A549 (cell line): Measurements from ENCODE around the gene BNIP3. TPM values are rescaled to one million over a fixed set of nuclear protein-coding genes. Genes with fewer than 3 reads are reported as not detected.
A peak's percentile ranks its signal among the peaks of the same experiment; 100 is the strongest.

Source experiments
- ATAC-seq, 2 experiments: fragments of 200-7000 bp in 1 of 2; fragments of >200 bp in 1 of 2; cut with Nextera tagmentation in 1 of 2; cut with Tn5 transposase in 1 of 2; 3 replicates each; pipeline versions ENCODE4 v1.8.0 to v1.9.1; 2018 to 2020; ENCODE audit warnings: mild to moderate bottlenecking in 1 of 2, moderate library complexity in 1 of 2
- CTCF ChIA-PET: fragments of 300-600 bp; sonication (Branson Sonifier 250); formaldehyde crosslinking; extraction: SDS; loops from one replicate; lab custom pipeline; 2021; ENCODE audit warnings: antibody characterized with exemption, inconsistent platforms; lab: Yijun Ruan, JAX
- POLR2A ChIA-PET: fragments of 350-600 bp; formaldehyde crosslinking; extraction: SDS; loops from one replicate; lab custom pipeline; 2021; ENCODE audit warnings: antibody characterized with exemption, inconsistent platforms; lab: Yijun Ruan, JAX
- DNase-seq, 2 experiments: peaks; one replicate each; pipeline versions ENCODE4 v3.0.0 to v3.0.0-alpha.2; 2011 to 2016; ENCODE audit warnings: low read depth in 1 of 2, low spot score in 1 of 2
- FAIRE-seq: peaks from 2 replicates; lab custom pipeline; 2011; peaks lifted over from hg19 to GRCh38; lab: Jason Lieb, UNC
- H3K27ac ChIP-seq, 2 experiments: fragments of >200 bp; sonication (Bioruptor Twin); formaldehyde crosslinking; 3 replicates each; pipeline ENCODE4 v1.5.1; 2016 to 2017
- H3K4me1 ChIP-seq: fragments of >200 bp; sonication (Bioruptor Twin); formaldehyde crosslinking; 3 replicates; pipeline ENCODE4 v1.6.1; 2016
- H3K4me2 ChIP-seq: fragments of >200 bp; sonication (Bioruptor Twin); formaldehyde crosslinking; 3 replicates; pipeline ENCODE4 v1.6.1; 2016
- H3K4me3 ChIP-seq: fragments of >200 bp; sonication (Bioruptor Twin); formaldehyde crosslinking; 3 replicates; pipeline ENCODE4 v1.5.1; 2016
- H3K9me3 ChIP-seq: fragments of >200 bp; sonication (Bioruptor Twin); formaldehyde crosslinking; 3 replicates; pipeline ENCODE4 v1.6.1; 2016
- BHLHE40 ChIP-seq: IDR thresholded peaks from 2 replicates; pipeline ENCODE4 v1.6.1; 2012; ENCODE audit warnings: low read depth, low read length, inconsistent platforms
- CBX8 ChIP-seq: fragments of 200-600 bp; sonication (generic); IDR thresholded peaks from 2 replicates; pipeline ENCODE4 v1.6.1; 2016
- CTCF ChIP-seq: fragments of >200 bp; sonication (Bioruptor Twin); formaldehyde crosslinking; IDR thresholded peaks from 3 replicates; pipeline ENCODE4 v1.5.1; 2016
- FOSL2 ChIP-seq, 2 experiments: fragments of 450-650 bp in 1 of 2; fragments of >200 bp in 1 of 2; sonication (Bioruptor Twin) in 1 of 2; formaldehyde crosslinking; IDR thresholded peaks; 2 replicates each; pipeline versions ENCODE4 v1.5.0 to v1.6.1; 2016 to 2020; ENCODE audit warnings: mild to moderate bottlenecking in 1 of 2, moderate library complexity in 1 of 2
- HDAC2 ChIP-seq: fragments of 200-600 bp; sonication (generic); IDR thresholded peaks from 2 replicates; pipeline ENCODE4 v1.6.1; 2016
- HMGXB4 ChIP-seq: fragments of 250-450 bp; sonication (Bioruptor Pico); IDR thresholded peaks from 2 replicates; pipeline ENCODE4 v1.5.0; 2021; ENCODE audit warnings: mild to moderate bottlenecking, moderate library complexity, borderline replicate concordance
- HOXA7 ChIP-seq: fragments of 250-450 bp; sonication (Bioruptor Pico); IDR thresholded peaks from 2 replicates; pipeline ENCODE4 v1.5.0; 2020; ENCODE audit warnings: mild to moderate bottlenecking, moderate library complexity
- NFE2L2 ChIP-seq: fragments of 150-350 bp; conservative IDR thresholded peaks from 2 replicates; pipeline ENCODE4 v1.6.1; 2014; ENCODE audit warnings: low read length
- NPAS2 ChIP-seq: fragments of 250-450 bp; sonication (Bioruptor Pico); IDR thresholded peaks from 2 replicates; pipeline ENCODE4 v1.8.0; 2022; ENCODE audit warnings: mild to moderate bottlenecking, moderate library complexity, borderline replicate concordance
- POLR2A ChIP-seq: IDR thresholded peaks from 2 replicates; pipeline ENCODE4 v1.6.1; 2012; ENCODE audit warnings: mild to moderate bottlenecking, low read length
- RAD21 ChIP-seq, 2 experiments: fragments of >200 bp in 1 of 2; sonication (Bioruptor Twin) in 1 of 2; formaldehyde crosslinking in 1 of 2; IDR thresholded peaks in 1 of 2; conservative IDR thresholded peaks in 1 of 2; 2 replicates in 1 of 2; 3 replicates in 1 of 2; pipeline ENCODE4 v1.6.1; 2012 to 2018; ENCODE audit warnings: inconsistent platforms in 1 of 2
- RCOR1 ChIP-seq: fragments of 150-350 bp; IDR thresholded peaks from 2 replicates; pipeline ENCODE4 v1.6.1; 2014; ENCODE audit warnings: antibody characterized with exemption, low read length, low read depth
- REST ChIP-seq: fragments of 200-600 bp; sonication (generic); IDR thresholded peaks from 2 replicates; pipeline ENCODE4 v1.6.1; 2016; ENCODE audit warnings: antibody characterized with exemption, mild to moderate bottlenecking, moderate library complexity
- RFX5 ChIP-seq: fragments of 450-650 bp; IDR thresholded peaks from 2 replicates; pipeline ENCODE4 v1.7.1; 2014; ENCODE audit warnings: antibody characterized with exemption, mild to moderate bottlenecking, moderate library complexity
- SMC3 ChIP-seq: fragments of >200 bp; sonication (Bioruptor Twin); formaldehyde crosslinking; IDR thresholded peaks from 3 replicates; pipeline ENCODE4 v1.6.1; 2018; ENCODE audit warnings: inconsistent platforms
- SREBF2 ChIP-seq: fragments of 450-650 bp; IDR thresholded peaks from 2 replicates; pipeline ENCODE4 v1.6.1; 2014; ENCODE audit warnings: mild to moderate bottlenecking, moderate library complexity
- TFCP2L1 ChIP-seq: fragments of 250-450 bp; sonication (Bioruptor Pico); IDR thresholded peaks from 2 replicates; pipeline ENCODE4 v1.5.0; 2021; ENCODE audit warnings: mild to moderate bottlenecking
- ZSCAN20 ChIP-seq: fragments of 250-450 bp; sonication (Bioruptor Pico); IDR thresholded peaks from 2 replicates; pipeline ENCODE4 v1.8.0; 2022; ENCODE audit warnings: mild to moderate bottlenecking, moderate library complexity
- WGBS: methylation state at CpG from one replicate; pipeline ENCODE4 v1.1.6; 2017; ENCODE audit errors: missing lambda C conversion rate; 5-methylcytosine and 5-hydroxymethylcytosine counted together
- polyA plus RNA-seq, 4 experiments: library from polyadenylated mRNA; depleted of rRNA in 3 of 4; stranded (reverse); fragments of >200 nt; fragmentation: RNase III in 1 of 4; extraction: RNeasy Plus Mini Kit Qiagen cat#74134 plus additional on column Dnase treatment in 1 of 4; gene quantifications; 2 replicates in 3 of 4; 3 replicates in 1 of 4; pipeline ENCODE4 v1.2.3, GENCODE V29; 2011 to 2017

Gene BNIP3
- polyA plus RNA-seq, 2 of the 4 experiments (the other 2 are of a cell fraction): 46.9 to 51.2 TPM

- H3K9me3 ChIP-seq: peaks cover 7% of the 10 kb centered on the region
- DNase-seq: peak; percentile 35 to 63
Observed at GRCh38 chr10:132001238-132001972, 19.7 kb upstream of the BNIP3 start.

GRCh38 chr10:131998845-131999681, 17.3 kb upstream of the BNIP3 start:
- no peak for ATAC-seq

More at GRCh38 chr10:132001238-132001972, 19.7 kb upstream of the BNIP3 start:
- peaks cover 21% of the 10 kb centered on the region for H3K4me1 ChIP-seq
- H3K27ac ChIP-seq: peak overlapping the region in 1 of 2 experiments; percentile 27; a peak in 2 of 6 replicates
- ATAC-seq: peak; percentile 51 to 83; a peak in 4 of 6 replicates
- peak overlapping the region; percentile 39 for H3K4me2 ChIP-seq
- ChIA-PET POLR2A (interaction anchor here (0.6 kb wide), 1 partner anchor 178 kb away, joined by 3 read pairs; no protein-coding TSS in a partner anchor), CTCF (interaction anchor here (0.9 to 8.6 kb wide), 10 partner anchors 10 to 142 kb away, joined by 3 to 104 read pairs (median 3); no protein-coding TSS in a partner anchor)
- no peak for TF ChIP-seq HOXA7 (CRISPR knock-in tag)
- TF ChIP-seq RFX5: peak; percentile 44; the same call in 1 of the 2 replicates
- TF ChIP-seq NPAS2 (CRISPR knock-in tag): no peak
- TF ChIP-seq BHLHE40: peak; percentile 68; the same call in 1 of the 2 replicates
- peak; percentile 36 to 49; a peak in 3 of 5 replicates for TF ChIP-seq RAD21 (conservative IDR thresholded peaks at IDR 0.05 in 1 of 2, IDR thresholded peaks at IDR 0.05 in 1 of 2)
- TF ChIP-seq CTCF: peak; percentile 35; the same call in 2 of the 3 replicates
- peak; percentile 37; the same call in 1 of the 3 replicates for TF ChIP-seq SMC3
- no peak overlapping the region for H3K4me3 ChIP-seq
- WGBS: 53% methylated on average over 15 of the region's 15 CpGs
- no peak for FAIRE-seq

More at GRCh38 chr10:131998845-131999681, 17.3 kb upstream of the BNIP3 start:
- peak overlapping the region; percentile 59 to 64; a peak in 4 of 6 replicates for H3K27ac ChIP-seq
- TF ChIP-seq NFE2L2: no peak
- no peak for TF ChIP-seq RAD21 (conservative IDR thresholded peaks at IDR 0.05 in 1 of 2, IDR thresholded peaks at IDR 0.05 in 1 of 2)
- TF ChIP-seq CBX8: no peak
- TF ChIP-seq ZSCAN20: no peak
- TF ChIP-seq FOSL2 (IDR thresholded peaks at IDR 0.05): no peak
- no peak for TF ChIP-seq FOSL2 (CRISPR knock-in tag; IDR thresholded peaks at IDR 0.05)
- no peak for TF ChIP-seq HMGXB4 (CRISPR knock-in tag)
- no peak for TF ChIP-seq TFCP2L1 (CRISPR knock-in tag)
- TF ChIP-seq RCOR1: no peak
- no peak for TF ChIP-seq BHLHE40
- no peak for TF ChIP-seq CTCF
- TF ChIP-seq HDAC2: no peak
- no peak for TF ChIP-seq POLR2A
- TF ChIP-seq REST: no peak
- TF ChIP-seq SREBF2: no peak
- CTCF ChIA-PET: interaction anchor here (0.8 to 8.6 kb wide), 3 partner anchors 22 to 34 kb away, joined by 3 to 104 read pairs (median 4); no protein-coding TSS in a partner anchor
- no peaks in the 10 kb centered on the region for H3K9me3 ChIP-seq
- H3K4me1 ChIP-seq: peaks cover 21% of the 10 kb centered on the region
- 94% methylated on average over 14 of the region's 18 CpGs for WGBS
- POLR2A ChIA-PET: interaction anchor here (0.6 kb wide), 1 partner anchor 13 kb away, joined by 6 read pairs; no protein-coding TSS in a partner anchor
- H3K4me2 ChIP-seq: peak overlapping the region; percentile 68; the same call in 1 of the 3 replicates
- no peak for DNase-seq
- no peak overlapping the region for H3K4me3 ChIP-seq
- FAIRE-seq: no peak
